Suprapubic skin (tissue), 4 donors: ENCODE data around the gene LZTS3.
"Not testable (repeated sequence)": the region's sequence is repeated elsewhere in the genome, so short reads cannot be mapped to it uniquely, and the experiment has no call there.

Experiments
- EP300 ChIP-seq: sonication (generic); formaldehyde crosslinking; IDR thresholded peaks from one replicate; pipeline ENCODE4 v1.6.1; 2017; ENCODE audit warnings: antibody characterized with exemption
- POLR2AphosphoS5 ChIP-seq, 3 donors: sonication (generic); formaldehyde crosslinking; IDR thresholded peaks; one replicate each; pipeline ENCODE4 v1.6.1; 2017; ENCODE audit warnings: antibody characterized with exemption in 3 of 3
- TF ChIP-seq, protein P1 (sequence below), 2 donors: fragments of 200-600 bp in 1 of 2; fragments of 450-650 bp in 1 of 2; sonication (generic) in 1 of 2; IDR thresholded peaks; one replicate each; pipeline ENCODE4 v1.5.1; 2016 to 2019; ENCODE audit warnings: antibody characterized with exemption in 2 of 2, mild to moderate bottlenecking in 1 of 2, moderate library complexity in 1 of 2

DNA sequence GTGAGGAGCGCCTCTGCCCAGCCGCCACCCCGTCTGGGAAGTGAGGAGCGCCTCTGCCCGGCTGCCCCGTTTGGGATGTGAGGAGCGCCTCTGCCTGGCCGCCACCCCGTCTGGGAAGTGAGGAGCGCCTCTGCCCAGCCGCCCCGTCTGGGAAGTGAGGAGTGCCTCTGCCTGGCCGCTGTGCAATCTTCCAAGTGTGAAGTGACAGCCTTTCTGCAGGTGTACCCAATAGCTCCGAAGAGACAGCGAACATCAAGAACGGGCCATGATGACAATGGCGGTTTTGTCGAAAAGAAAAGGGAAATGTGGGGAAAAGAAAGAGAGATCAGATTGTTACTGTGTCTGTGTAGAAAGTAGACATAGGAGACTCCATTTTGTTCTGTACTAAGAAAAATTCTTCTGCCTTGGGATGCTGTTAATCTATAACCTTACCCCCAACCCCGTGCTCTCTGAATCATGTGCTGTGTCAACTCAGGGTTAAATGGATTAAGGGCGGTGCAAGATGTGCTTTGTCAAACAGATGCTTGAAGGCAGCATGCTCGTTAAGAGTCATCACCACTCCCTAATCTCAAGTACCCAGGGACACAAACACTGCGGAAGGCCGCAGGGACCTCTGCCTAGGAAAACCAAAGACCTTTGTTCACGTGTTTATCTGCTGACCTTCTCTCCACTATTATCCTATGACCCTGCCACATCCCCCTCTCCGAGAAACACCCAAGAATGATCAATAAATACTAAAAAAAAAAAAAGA, 47.4 kb downstream of the LZTS3 start:
- not testable (repeated sequence) for TF ChIP-seq POLR2AphosphoS5 (IDR thresholded peaks at IDR 0.05); EP300
- TF ChIP-seq, protein P1, sequence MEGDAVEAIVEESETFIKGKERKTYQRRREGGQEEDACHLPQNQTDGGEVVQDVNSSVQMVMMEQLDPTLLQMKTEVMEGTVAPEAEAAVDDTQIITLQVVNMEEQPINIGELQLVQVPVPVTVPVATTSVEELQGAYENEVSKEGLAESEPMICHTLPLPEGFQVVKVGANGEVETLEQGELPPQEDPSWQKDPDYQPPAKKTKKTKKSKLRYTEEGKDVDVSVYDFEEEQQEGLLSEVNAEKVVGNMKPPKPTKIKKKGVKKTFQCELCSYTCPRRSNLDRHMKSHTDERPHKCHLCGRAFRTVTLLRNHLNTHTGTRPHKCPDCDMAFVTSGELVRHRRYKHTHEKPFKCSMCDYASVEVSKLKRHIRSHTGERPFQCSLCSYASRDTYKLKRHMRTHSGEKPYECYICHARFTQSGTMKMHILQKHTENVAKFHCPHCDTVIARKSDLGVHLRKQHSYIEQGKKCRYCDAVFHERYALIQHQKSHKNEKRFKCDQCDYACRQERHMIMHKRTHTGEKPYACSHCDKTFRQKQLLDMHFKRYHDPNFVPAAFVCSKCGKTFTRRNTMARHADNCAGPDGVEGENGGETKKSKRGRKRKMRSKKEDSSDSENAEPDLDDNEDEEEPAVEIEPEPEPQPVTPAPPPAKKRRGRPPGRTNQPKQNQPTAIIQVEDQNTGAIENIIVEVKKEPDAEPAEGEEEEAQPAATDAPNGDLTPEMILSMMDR (IDR thresholded peaks at IDR 0.05), result not testable (repeated sequence)
